CD4-positive, alpha-beta T cell treated with Interleukin-15 for 4 hours (primary cell): ENCODE measurements around the gene TUBD1.

ENCODE experiments used
- DNase-seq: peaks from one replicate; pipeline ENCODE4 v3.0.0-alpha.2; 2020; ENCODE audit warnings: low spot score

The TUBD1 gene

GRCh38 chr17:59825533-59826322 is 67.0 kb downstream of the TUBD1 start:
- no peak for DNase-seq

GRCh38 chr17:59815965-59816364 is 76.8 kb downstream of the TUBD1 start:
- DNase-seq: no peak

- DNase-seq: no peak
These were observed 78.1 kb downstream of the TUBD1 start for GRCh38 chr17:59814685-59815084.

- DNase-seq: no peak
These were observed 78.5 kb downstream of the TUBD1 start for GRCh38 chr17:59814276-59814675.

GRCh38 chr17:59812139-59812538 is 80.6 kb downstream of the TUBD1 start:
- DNase-seq: no peak

GRCh38 chr17:59811209-59811608 is 81.5 kb downstream of the TUBD1 start:
- no peak for DNase-seq

GRCh38 chr17:59810894-59811153 is 81.9 kb downstream of the TUBD1 start:
- DNase-seq: no peak
